GM06990 (cell line): ENCODE data around the gene LCTL.

Experiments
- DNase-seq: peaks from one replicate; pipeline ENCODE4 v3.0.0-alpha.2; 2011; ENCODE audit not compliant: insufficient read length; ENCODE audit errors: extremely low read depth
- H3K27me3 ChIP-seq: replicated peaks from 2 replicates; pipeline ENCODE4 v1.6.0; 2011; ENCODE audit warnings: low read length; ENCODE audit not compliant: control insufficient read depth, insufficient read depth
- H3K36me3 ChIP-seq: 2 replicates; pipeline ENCODE4 v1.5.1; 2011; ENCODE audit warnings: low read length; ENCODE audit not compliant: control insufficient read depth, insufficient read depth
- H3K4me3 ChIP-seq: replicated peaks from 2 replicates; pipeline ENCODE4 v1.5.1; 2011; ENCODE audit warnings: low read depth, mild to moderate bottlenecking, control low read depth, low read length
- CTCF ChIP-seq: IDR thresholded peaks from 2 replicates; pipeline ENCODE4 v1.5.1; 2011; ENCODE audit warnings: low read length, control low read depth, mild to moderate bottlenecking, inconsistent platforms; ENCODE audit not compliant: insufficient read depth, poor library complexity, severe bottlenecking

Gene LCTL

GRCh38 chr15:66569461-66570137, 3.8 kb upstream of the LCTL start:
- H3K36me3 ChIP-seq: no peaks in the 10 kb centered on the region
- no peaks in the 10 kb centered on the region for H3K27me3 ChIP-seq
- no peak for DNase-seq
- H3K4me3 ChIP-seq: no peak overlapping the region
- TF ChIP-seq CTCF: no peak

- no peaks in the 10 kb centered on the region for H3K27me3 ChIP-seq
- DNase-seq: no peak
- no peak overlapping the region for H3K4me3 ChIP-seq
- H3K36me3 ChIP-seq: no peaks in the 10 kb centered on the region
- no peak for TF ChIP-seq CTCF
Measured at GRCh38 chr15:66567897-66568296, 2.1 kb upstream of the LCTL start.

GRCh38 chr15:66566963-66567531, 1.2 kb upstream of the LCTL start:
- Histone ChIP-seq H3K4me3 (no peak overlapping the region), H3K36me3 (no peaks in the 10 kb centered on the region), H3K27me3 (no peaks in the 10 kb centered on the region)
- peak; percentile 30 for DNase-seq
- peak; percentile 72 for TF ChIP-seq CTCF

- TF ChIP-seq CTCF: no peak
- no peak for DNase-seq
- H3K36me3 ChIP-seq: no peaks in the 10 kb centered on the region
- H3K4me3 ChIP-seq: no peak overlapping the region
- no peaks in the 10 kb centered on the region for H3K27me3 ChIP-seq
Measured at GRCh38 chr15:66565141-66565641, 607 bp downstream of the LCTL start.

GRCh38 chr15:66564136-66565041, 1.4 kb downstream of the LCTL start:
- Histone ChIP-seq H3K36me3 (no peaks in the 10 kb centered on the region), H3K27me3 (no peaks in the 10 kb centered on the region), H3K4me3 (no peak overlapping the region)
- TF ChIP-seq CTCF: no peak
- no peak for DNase-seq
